Heart right ventricle (tissue), 16 donors: Measurements from ENCODE around the gene UQCC5. TPM values are rescaled to one million over a fixed set of nuclear protein-coding genes. Genes with fewer than 3 reads are reported as not detected.

ENCODE experiments used
- ATAC-seq, 8 donors: fragments of 200-7000 bp; cut with Tn5 transposase; one replicate each; pipeline ENCODE4 v1.9.1; 2020; ENCODE audit warnings: mild to moderate bottlenecking in 8 of 8, moderate library complexity in 8 of 8, moderate number of reproducible peaks in 1 of 8
- DNase-seq, 2 donors: peaks; one replicate each; pipeline ENCODE4 v3.0.0-alpha.2; 2020
- H3K27ac ChIP-seq, 10 donors: fragments of 200-600 bp; sonication (generic) in 2 of 10; one replicate each; pipeline versions ENCODE4 v1.5.0 to v1.8.0; 2020 to 2022; ENCODE audit warnings: mild to moderate bottlenecking in 3 of 10
- H3K27me3 ChIP-seq, 7 donors: fragments of 200-600 bp; one replicate each; pipeline ENCODE4 v1.8.0; 2021 to 2022; ENCODE audit warnings: mild to moderate bottlenecking in 2 of 7
- H3K36me3 ChIP-seq, 9 donors: fragments of 200-600 bp; sonication (generic) in 1 of 9; one replicate each; pipeline versions ENCODE4 v1.5.0 to v1.8.0; 2020 to 2022; ENCODE audit warnings: mild to moderate bottlenecking in 2 of 9
- H3K4me1 ChIP-seq, 9 donors: fragments of 200-600 bp; sonication (generic) in 1 of 9; one replicate each; pipeline versions ENCODE4 v1.5.0 to v1.8.0; 2020 to 2022; ENCODE audit warnings: mild to moderate bottlenecking in 4 of 9
- H3K4me3 ChIP-seq, 10 donors: fragments of 200-600 bp; sonication (generic) in 2 of 10; one replicate each; pipeline versions ENCODE4 v1.5.0 to v1.8.0; 2020 to 2022; ENCODE audit warnings: mild to moderate bottlenecking in 7 of 10, moderate library complexity in 2 of 10
- H3K9me3 ChIP-seq, 11 donors: fragments of 200-600 bp in 10 of 11; sonication (generic) in 2 of 11; one replicate each; pipeline versions ENCODE4 v1.5.0 to v1.8.0; 2013 to 2022; ENCODE audit warnings: mild to moderate bottlenecking in 2 of 11, control low read depth in 1 of 11, moderate library complexity in 1 of 11
- WGBS, 2 donors: extraction: QIAGEN DNeasy Blood & Tissue Kit; methylation state at CpG; one replicate each; pipeline ENCODE4 v1.1.7; 2013; ENCODE audit warnings: inconsistent platforms in 1 of 2; 5-methylcytosine and 5-hydroxymethylcytosine counted together
- intact Hi-C, 10 donors: fragments of 100-400 bp; cut with DNase I; formaldehyde crosslinking; loops; one replicate each; pipeline versions ENCODE4 v1.11.1 to v1.14.2; 2022
- polyA plus RNA-seq, 2 donors: library from polyadenylated mRNA; stranded (reverse); fragments of 200-250 nt; gene quantifications; one replicate each; pipeline ENCODE4 v1.2.3, GENCODE V29; 2013
- total RNA-seq, 10 donors: library from RNA; stranded (reverse); fragmentation: NEBNext Ultra II Directional in 3 of 10; extraction: Animal tissue kit (Norgen Biotek cat#: 25700) in 3 of 10; gene quantifications; one replicate each; pipeline versions ENCODE4 v1.2.1 to v1.2.4, GENCODE V29; 2021 to 2023
- TF ChIP-seq, protein P1 (sequence below), 9 donors: fragments of 200-600 bp; sonication (generic) in 2 of 9; IDR thresholded peaks; one replicate each; pipeline versions ENCODE4 v1.5.0 to v1.8.0; 2021 to 2022; ENCODE audit warnings: antibody characterized with exemption in 9 of 9, mild to moderate bottlenecking in 5 of 9, moderate library complexity in 1 of 9
- donor health status: Arrhythmogenic right ventricular cardiomyopathy.
- donor health status: ischemic (EF 13 %, LVEDD 7.1; RV severe dilation, severe dysfunction).
- donor health status: healthy with polysubstance abuse.
- donor health status: DM: no; HTN: yes; CAD: no.
- donor health status: DM: no; HTN: no; CAD: no.
- donor health status: ischemic (EF 25% LVEDD 6.9; RV normal size, moderate dysfunction).
- donor health status: ischemic (EF 25% LVEDD 5.7; RV mildly dilated, moderate dysfunction).
- donor health status: healthy.
- donor health status: DM: yes; HTN: yes; CAD: no.
- donor health status: Ischemic cardiomyopathy.
- donor health status: ischemic (EF 35%, LVEDD 5.7; RV mildly dilated, moderate dysfunction).
- donor health status: nonischemic (EF 11% LVEDD 7.7; RV severe dilation, severe dysfunction).
- donor health status: DM: yes; HTN: yes; CAD: no.
- donor health status: PGD.
- donor health status: ischemic (EF 29% LVEDD 5.4; RV normal size, mild dysfunction).
- donor health status: nonischemic (EF 23%, LVEDD 6.1; RV moderate dilation, normal function).

The UQCC5 gene
- total and polyA plus RNA-seq, 12 donors, result 30.2 to 147 (median 70.3) TPM

DNA sequence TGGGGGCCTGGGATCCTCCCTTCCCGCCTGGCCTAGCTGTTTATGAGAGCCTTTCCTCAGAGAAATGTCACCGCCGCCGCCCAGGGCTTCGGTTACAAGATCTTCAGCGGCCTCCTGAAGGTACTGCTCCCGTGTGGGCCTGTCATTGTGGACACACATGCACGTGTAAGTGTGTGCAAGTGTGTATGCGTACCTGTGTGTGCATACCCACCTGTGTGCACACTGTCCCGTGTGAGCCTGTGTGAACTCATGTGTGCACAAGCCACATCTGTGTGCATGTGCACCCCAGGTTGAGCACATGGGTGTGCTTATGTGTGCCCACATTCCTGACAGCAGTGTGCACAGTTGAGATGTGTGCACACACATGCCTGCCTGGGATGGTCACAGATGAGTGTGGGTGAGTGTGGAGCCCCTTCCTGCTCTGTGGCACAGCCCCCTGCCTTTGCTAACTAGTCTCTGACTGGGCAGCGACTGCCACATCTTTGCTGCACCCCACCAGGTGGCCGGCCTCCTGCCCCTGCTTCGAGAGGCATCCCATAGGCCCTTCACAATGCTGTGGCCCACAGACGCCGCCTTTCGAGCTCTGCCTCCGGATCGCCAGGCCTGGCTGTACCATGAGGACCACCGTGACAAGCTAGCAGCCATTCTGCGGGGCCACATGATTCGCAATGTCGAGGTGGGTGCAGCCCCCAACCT is 16.8 kb upstream of the UQCC5 start:
- intact Hi-C loops, result loop anchor here in 1 of 10 donors (5.0 kb wide), 1 partner anchor 37 kb away; no protein-coding TSS in a partner anchor

DNA sequence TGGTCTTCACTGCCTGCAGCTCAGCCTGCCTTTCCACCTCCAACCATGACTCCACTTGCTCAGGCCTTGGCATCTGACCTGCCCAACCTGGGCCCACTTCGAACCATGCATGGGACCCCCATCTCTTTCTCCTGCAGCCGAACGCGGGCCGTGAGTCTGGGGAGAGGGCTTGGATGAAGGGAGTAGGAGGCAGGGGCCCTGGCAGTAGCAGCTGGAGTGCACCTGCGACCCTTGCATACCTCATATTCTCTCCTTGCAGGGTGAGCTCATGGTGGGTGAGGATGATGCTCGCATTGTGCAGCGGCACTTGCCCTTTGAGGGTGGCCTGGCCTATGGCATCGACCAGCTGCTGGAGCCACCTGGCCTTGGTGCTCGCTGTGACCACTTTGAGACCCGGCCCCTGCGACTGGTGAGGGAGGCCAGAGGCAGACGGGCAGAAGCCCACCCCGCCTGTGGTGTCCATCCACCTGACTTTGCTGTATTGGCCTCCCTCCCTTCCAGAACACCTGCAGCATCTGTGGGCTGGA is 16.2 kb upstream of the UQCC5 start:
- H3K4me1 ChIP-seq, result peaks cover 7 to 17% (median 12%) of the 10 kb centered on the region in 9 donors
- H3K4me3 ChIP-seq, result no peak overlapping the region
- no peak for ATAC-seq
- DNase-seq, result peak in 1 of 2 donors; percentile 9
- TF ChIP-seq, protein P1, sequence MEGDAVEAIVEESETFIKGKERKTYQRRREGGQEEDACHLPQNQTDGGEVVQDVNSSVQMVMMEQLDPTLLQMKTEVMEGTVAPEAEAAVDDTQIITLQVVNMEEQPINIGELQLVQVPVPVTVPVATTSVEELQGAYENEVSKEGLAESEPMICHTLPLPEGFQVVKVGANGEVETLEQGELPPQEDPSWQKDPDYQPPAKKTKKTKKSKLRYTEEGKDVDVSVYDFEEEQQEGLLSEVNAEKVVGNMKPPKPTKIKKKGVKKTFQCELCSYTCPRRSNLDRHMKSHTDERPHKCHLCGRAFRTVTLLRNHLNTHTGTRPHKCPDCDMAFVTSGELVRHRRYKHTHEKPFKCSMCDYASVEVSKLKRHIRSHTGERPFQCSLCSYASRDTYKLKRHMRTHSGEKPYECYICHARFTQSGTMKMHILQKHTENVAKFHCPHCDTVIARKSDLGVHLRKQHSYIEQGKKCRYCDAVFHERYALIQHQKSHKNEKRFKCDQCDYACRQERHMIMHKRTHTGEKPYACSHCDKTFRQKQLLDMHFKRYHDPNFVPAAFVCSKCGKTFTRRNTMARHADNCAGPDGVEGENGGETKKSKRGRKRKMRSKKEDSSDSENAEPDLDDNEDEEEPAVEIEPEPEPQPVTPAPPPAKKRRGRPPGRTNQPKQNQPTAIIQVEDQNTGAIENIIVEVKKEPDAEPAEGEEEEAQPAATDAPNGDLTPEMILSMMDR (IDR thresholded peaks at IDR 0.05), result no peak
- H3K36me3 ChIP-seq, result peaks cover 0 to 97% (median 11%) of the 10 kb centered on the region in 9 donors
- WGBS, 2 donors, result 96 to 97% methylated on average over 14 of the region's 14 CpGs
- H3K9me3 ChIP-seq, result no peaks in the 10 kb centered on the region
- no peak overlapping the region for H3K27ac ChIP-seq
- no peaks in the 10 kb centered on the region for H3K27me3 ChIP-seq
- intact Hi-C loops, result loop anchor here in 1 of 10 donors (5.0 kb wide), 1 partner anchor 38 kb away; no protein-coding TSS in a partner anchor

More for the DNA sequence above, 16.8 kb upstream of the UQCC5 start:
- Histone ChIP-seq H3K27me3 (no peaks in the 10 kb centered on the region), H3K4me1 (peaks cover 3 to 12% (median 6%) of the 10 kb centered on the region in 9 donors), H3K9me3 (no peaks in the 10 kb centered on the region), H3K36me3 (peaks cover 0 to 97% (median 11%) of the 10 kb centered on the region in 9 donors), H3K27ac (no peak overlapping the region), H3K4me3 (no peak overlapping the region)
- TF ChIP-seq, protein P1 (IDR thresholded peaks at IDR 0.05), result no peak
- DNase-seq, result no peak
- ATAC-seq, result no peak
- WGBS, 2 donors, result 93 to 94% methylated on average over 22 of the region's 22 CpGs

DNA sequence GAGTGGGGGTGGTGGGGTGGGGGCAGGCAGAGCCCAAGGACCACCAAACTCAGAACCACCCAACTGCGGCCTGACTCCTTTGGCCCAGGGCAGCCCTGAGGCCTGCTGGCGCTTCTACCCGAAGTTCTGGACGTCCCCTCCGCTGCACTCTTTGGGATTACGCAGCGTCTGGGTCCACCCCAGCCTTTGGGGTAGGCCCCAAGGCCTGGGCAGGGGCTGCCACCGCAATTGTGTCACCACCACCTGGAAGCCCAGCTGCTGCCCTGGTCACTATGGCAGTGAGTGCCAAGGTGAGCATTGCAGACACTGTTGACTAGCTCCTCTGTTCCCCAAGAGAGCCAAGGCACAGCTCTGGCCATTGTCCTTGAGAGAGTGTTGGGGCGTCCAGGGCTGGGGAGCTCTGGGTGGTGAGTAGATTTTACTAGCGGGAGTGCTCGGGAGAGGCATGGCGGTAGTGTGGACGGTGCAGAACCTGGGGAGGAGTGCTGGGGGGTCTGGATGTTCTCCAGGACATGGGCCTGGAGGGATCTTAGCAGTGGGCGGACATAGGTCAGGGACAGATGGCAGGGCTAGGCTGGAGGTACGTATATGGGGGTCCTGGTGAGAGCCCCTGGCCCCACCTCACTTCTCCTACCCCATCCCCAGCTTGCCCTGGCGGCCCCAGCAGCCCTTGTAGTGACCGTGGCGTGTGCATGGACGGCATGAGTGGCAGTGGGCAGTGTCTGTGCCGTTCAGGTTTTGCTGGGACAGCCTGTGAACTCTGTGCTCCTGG is 15.5 kb upstream of the UQCC5 start:
- WGBS, 2 donors, result 92 to 93% methylated on average over 20 of the region's 20 CpGs
- Histone ChIP-seq H3K36me3 (peaks cover 0 to 97% (median 11%) of the 10 kb centered on the region in 9 donors), H3K27ac (no peak overlapping the region), H3K9me3 (no peaks in the 10 kb centered on the region), H3K27me3 (no peaks in the 10 kb centered on the region), H3K4me1 (peaks cover 13 to 24% (median 18%) of the 10 kb centered on the region in 9 donors), H3K4me3 (no peak overlapping the region)
- intact Hi-C loops, result loop anchor here in 1 of 10 donors (5.0 kb wide), 1 partner anchor 39 kb away; no protein-coding TSS in a partner anchor
- ATAC-seq (no peak), DNase-seq (peak in 1 of 2 donors; percentile 1)
- TF ChIP-seq, protein P1 (IDR thresholded peaks at IDR 0.05), result no peak

DNA sequence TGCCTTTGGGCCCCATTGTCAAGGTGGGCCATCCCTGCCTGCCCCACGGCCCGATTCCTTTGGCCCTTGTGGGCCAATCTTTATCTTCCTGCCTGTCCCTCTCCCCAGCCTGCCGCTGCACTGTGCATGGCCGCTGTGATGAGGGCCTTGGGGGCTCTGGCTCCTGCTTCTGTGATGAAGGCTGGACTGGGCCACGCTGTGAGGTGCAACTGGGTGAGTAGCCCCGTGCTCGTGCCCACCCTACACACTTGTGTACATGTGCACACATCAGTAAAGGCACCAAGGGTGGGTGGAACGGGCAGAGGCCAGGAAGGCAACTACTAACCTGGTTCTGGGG is 14.9 kb upstream of the UQCC5 start:
- Histone ChIP-seq H3K4me3 (no peak overlapping the region), H3K27ac (no peak overlapping the region), H3K4me1 (peaks cover 17 to 30% (median 23%) of the 10 kb centered on the region in 9 donors), H3K27me3 (no peaks in the 10 kb centered on the region), H3K36me3 (peaks cover 0 to 97% (median 11%) of the 10 kb centered on the region in 9 donors), H3K9me3 (no peaks in the 10 kb centered on the region)
- intact Hi-C loops, result loop anchor here in 1 of 10 donors (5.0 kb wide), 1 partner anchor 39 kb away; no protein-coding TSS in a partner anchor
- TF ChIP-seq, protein P1 (IDR thresholded peaks at IDR 0.05), result no peak
- DNase-seq (peak in 1 of 2 donors; percentile 11), ATAC-seq (no peak)
- whole genome bisulfite sequencing, 2 donors, result 93 to 95% methylated on average over 8 of the region's 8 CpGs
